Activated CD4-positive, alpha-beta T cell treated with anti-CD3 and anti-CD28 coated beads, Interleukin-10, Interleukin-2, amounts not matched to agents 100 ng/mL and 50 ng/mL, durations not matched to agents 16 hours and 8 hours (primary cell): ENCODE data around the gene FNDC5.
"Not testable (repeated sequence)": the region's sequence is repeated elsewhere in the genome, so short reads cannot be mapped to it uniquely, and the experiment has no call there.

Experiments used
- DNase-seq: peaks from one replicate; pipeline ENCODE4 v3.0.0-alpha.2; 2020

The FNDC5 gene

DNA sequence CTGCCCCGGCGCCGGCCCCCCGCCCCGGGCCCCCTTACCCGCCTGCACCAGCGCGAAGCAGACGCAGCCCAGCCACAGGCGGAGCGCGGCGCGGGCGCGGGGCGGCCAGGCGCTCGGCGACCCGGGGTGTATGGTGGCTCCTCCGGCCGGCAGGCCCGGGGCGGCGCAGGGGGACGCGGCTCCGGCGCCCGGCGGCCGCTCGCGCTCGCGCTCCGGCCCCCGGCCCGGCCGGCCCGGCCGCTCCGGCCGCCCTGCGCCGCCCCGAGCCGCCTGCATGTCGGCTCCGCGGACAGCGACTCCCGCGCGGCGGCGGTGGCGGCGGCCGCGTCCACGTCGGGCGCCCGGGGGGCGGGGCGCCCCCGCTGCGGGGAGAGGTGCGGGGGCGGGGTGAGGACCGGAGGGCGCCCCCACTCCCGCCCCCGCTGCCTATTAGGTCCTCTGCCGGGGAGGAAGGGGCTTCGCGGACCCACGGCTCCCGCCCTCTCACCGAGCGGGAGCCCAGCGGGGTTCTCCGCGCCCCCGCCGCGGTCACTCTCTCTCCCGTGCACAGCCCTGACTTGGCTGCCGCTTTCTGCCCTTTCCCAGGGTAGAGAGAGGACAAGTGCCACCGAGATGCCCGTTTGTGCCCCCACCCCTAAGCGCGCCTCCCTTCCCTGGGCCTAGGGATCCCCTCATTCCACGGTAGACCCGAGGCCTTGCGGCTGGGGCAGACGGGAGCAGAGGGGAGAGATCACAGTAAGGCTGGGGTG is at the start of gene FNDC5:
Gene FNDC5, minus strand, starts transcription at position 298 of the 749 bp plus-strand sequence.
- no peak for DNase-seq

DNA sequence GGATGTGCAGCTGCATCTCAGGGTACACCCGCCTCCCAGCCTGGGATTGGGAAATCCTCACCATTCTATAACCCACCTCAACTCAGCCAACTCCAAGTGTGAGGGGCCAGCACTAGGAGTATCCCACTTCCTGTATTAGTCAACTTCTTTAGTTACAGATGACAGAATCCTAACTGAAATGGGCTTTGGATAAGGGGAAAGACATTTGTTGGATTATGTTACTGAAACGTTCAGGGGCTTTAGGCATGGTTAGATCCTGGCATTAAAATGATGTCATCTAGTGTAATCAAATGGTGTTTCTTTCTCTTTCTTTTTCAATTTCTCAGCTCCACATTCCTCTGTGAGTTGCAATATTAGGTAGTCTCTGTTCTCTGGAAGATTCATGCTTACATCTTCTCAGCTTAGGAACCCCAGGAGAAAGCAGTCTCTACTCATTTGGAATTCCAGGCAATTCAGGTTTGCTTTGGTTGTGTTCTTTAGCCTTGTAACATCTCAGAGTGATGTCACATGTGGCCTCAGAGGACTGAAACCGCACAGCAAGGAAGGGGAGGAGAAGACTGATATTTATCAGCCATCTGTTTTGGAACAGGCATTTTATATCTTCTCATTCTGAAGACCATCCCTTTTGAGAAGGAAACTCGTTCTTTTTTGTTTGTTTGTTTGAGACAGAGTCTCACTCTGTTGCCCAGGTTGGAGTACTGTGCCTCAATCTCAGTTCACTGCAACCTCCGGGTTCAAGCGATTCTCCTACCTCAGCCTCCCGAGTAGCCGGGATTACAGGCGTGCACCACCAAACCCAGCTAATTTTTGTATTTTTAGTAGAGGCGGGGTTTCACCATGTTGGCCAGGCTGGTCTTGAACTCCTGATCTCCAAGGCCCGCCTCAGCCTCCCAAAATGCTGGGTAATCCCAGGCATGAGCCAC is 49.4 kb upstream of the FNDC5 start:
- DNase-seq, result no peak

DNA sequence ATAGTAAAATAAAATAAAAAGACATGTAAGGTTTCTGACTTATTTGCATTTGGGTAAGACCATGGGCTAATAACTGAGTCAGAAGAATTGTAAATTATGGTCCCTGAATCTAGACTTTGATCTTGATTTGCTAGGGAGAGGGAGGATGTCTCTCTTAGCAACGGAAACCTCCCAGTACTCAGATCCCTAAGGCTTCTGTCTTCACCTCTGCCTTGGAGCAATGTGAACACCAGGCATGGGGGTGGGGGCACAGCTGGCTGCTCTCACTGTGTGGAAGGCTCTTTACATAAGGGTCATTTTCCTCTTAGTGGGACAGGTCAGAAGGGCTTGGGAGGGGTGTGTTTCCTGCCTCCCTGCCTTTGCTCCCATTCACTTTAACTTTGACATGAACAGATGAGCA is 47.5 kb upstream of the FNDC5 start:
- no peak for DNase-seq

DNA sequence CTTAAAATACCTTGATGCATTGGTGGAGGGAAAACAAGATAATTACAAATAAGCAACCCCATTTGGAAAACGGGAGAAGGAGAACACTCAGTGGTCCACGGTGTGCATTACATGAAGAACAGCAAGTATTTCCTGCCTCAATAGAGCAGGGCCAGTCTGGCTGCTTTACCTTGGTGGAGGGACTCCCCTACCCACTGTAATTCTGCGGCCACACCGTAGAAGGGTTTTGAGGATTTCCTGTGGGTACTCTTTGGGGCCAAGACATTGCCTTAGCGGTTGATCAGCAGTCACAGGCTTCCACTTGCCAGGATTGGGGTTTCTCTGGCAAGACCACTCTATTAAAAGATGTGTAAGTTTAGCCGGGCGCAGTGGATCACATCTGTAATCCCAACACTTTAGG is 46.8 kb upstream of the FNDC5 start:
- DNase-seq, result peak; percentile 53

DNA sequence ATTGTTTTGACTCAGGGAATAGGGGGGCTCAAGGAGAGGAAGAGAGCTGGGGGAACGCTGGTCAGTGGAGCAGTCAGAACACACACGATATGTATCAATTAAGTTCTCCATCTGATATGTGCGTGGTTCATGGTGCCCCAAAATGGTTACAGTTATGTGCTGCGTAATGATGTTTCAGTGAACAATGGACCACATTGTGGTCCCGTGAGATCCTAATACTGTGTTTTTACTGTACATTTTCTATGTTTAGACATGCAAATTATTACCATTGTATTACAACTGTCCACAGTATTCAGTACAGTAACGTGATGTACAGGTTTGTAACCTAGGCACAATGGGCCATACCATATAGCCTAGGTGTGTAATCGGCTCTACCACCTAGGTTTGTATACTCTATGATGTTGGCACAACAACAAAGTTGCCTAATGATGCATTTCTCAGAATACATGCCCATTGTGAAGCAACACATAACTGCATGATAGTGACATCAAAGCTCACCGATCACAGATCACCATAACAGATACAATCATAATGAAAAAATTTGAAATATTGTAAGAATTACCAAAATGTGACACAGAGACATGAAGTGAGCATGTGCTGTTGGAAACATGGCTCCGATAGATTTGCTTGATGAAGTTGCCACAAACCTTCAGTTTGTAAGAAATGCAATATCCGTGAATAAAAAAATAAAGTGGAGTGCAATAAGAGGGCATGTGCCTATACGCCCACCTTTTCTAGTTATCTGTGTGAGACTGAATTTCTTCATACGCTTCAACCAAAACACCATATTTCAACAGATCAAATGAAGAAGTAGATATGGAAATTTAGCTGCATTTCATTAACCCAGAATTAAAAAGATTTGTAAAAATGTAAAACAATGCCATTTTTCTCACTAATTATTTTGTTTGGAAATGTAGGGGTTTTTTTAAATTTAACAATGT is 45.3 kb upstream of the FNDC5 start:
- no peak for DNase-seq

DNA sequence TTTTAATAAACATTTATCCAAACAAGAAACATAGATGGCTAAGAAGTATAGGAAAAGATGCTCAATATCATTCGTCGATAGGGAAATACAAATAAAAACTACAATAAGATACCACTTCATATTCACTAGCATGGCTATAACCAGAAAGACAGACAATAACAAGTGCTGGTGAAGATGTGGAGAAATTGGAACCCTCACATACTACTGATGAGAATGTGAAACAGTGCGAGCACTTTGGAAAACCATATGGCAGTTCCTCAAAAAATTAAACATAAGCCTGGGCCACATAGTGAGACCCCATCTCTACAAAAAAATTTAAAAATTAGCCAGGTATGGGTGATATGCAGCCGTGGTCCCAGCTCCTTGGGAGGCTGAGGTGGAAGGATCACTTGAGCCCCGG is 39.6 kb upstream of the FNDC5 start:
- no peak for DNase-seq

DNA sequence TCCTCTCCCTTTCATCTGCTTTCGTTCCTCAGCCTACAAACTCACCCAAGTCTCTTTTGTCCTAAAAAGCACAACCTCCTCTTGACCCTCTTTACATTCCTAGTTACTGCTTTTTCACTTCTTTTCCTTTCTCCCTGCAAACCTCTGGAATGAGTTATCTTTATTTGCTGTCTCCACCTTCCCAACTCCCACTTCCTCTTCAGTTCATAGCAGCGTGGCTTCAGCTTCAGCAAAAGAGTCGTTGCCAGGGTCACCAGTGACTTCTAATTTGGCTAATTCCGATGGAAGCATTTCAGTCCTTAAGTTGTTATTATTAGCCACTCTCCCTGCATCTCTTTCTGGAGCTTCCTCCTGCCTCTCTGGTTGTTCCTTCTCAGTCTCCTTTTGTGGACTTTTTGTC is 36.7 kb upstream of the FNDC5 start:
- no peak for DNase-seq

DNA sequence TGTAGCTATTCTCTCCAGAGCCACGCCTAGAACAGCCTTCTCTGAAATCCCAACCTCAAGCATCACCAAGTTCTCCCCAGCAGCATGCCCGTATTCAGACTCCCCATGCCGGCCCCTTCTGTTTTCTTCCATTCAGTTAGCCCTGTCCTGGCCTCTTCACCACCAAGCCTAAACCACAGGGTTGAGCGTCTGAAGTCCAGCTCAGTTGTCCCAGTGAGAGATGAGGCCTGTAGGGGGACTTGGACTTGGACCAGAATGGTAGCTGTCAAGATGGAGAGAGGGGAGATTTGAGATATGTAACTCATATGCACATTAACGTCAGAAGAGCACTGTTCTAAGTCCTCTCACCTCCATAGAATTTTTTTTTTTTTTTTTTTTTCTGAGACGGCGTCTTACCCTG is 35.9 kb upstream of the FNDC5 start:
- no peak for DNase-seq

DNA sequence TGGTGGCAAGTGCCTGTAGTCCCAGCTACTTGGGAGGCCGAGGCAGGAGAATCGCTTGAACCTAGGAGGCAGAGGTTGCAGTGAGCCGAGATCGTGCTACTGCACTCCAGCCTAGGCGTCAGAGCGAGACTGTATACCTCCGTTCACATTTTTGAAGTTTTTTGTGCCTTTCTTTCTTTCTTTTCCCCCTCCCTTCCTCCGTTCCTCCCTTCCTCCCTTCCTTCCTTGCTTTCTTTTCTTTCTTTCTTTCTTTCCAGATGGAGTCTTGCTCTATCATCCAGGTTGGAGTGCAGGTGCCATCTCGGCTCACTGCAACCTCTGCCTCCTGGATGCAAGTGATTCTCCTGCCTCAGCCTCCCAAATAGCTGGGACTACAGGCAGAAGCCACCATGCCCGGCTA is 34.9 kb upstream of the FNDC5 start:
- DNase-seq, result not testable (repeated sequence)

DNA sequence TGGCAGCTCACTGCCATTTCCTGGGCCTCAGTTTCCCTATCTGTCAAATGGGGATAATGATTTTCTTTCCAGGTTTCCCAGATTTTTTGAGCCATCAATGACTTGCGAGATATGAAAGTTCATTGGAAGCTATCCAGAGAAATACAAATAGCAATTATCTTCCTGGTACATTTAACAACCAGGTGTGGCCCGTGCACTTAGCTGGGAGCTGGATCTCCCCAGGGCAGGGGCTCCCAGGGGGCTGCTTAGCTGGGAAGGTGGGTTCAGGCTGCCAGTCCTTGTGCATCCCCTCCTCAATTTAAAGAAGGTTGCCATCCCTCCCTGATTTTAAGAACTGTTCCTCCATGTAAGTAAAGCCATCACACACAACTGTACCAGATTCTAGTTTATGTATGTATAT is 34.1 kb upstream of the FNDC5 start:
- DNase-seq, result no peak

DNA sequence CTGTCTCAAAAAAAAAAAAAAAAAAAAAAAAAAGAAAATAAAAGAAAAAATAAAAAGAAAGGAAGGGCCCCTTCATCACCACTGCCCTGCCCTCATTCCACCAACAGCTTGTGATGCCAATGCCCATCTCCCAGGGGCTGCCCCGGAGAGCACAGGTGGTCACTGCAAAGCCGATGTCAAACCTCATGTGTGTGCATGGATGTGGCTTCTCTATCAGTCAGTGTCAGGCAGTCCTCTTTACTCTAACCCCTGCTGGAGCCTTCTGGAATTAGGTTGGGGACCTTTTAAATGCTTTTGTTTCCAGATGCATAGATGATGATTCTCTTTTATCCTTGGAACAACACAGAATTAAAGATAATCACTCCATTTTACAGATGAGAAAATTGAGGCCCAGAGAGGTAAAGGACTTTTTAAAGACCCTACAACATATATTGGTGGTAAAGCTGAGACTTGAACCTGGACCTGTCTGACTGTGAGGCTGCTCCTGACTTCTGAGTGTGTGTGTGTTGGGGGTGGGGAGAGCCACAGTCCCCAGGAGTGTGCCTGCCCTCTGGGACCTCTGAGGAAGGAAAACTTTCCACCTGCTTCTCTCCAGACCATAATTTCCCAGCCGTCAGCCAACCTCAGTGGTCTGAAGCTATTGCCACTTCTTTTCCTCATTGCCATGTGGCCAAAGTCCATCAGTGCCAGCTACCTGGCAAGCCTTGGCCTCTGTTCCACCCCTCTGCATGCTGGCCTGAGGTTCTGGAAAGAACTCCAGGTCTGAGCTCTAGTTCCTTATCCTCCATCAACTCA is 33.5 kb upstream of the FNDC5 start:
- DNase-seq, result no peak

DNA sequence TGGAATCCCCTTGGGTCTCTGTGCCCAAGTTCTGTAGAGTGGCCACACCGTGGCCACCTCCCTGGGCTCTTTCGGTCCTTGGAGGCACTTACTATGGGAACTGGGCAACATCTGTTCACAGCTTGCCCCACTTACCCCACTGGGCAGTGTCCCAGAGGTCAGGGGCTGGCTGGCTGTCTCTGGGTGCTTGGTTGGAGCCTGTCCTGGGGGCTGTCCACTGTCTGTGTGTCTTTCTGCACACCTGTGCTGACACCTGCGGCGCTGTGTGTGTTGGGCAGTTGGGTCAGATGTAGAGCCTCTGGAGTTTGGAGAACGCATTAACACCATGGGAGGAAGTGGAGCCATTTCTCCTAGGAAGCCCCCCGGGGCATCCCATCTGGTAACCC is 31.8 kb upstream of the FNDC5 start:
- no peak for DNase-seq

DNA sequence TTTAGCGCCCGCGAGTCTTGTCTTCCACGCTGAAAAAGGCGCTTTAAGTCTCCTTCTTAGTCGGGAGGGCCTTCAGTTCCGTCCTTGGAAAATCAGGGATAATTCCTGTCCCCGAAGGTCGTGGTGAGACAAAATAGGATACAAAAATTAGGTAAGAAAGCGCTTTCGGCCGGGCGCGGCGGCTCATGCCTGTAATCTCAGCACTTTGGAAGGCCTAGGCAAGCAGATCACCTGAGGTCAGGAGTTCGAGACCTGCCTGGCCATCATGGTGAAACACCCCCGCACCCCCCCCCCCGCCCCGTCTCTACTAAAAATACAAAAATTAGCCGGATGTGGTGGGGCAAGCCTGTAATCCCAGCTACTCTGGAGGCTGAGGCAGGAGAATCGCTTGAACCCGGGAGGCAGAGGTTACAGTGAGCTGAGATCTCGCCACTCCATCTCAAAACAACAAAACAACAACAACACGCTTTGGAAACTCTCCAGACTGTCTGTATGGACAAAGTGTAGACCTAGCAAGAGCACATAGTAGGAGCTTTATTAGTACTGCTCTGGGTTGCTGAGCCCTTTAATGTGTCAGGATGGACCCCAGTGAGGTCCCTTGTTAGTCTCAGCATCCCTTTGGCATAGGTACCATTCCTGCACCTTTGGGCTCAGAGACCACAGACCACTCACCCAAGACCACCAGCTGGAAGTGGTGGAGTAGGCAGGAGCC is 31.3 kb upstream of the FNDC5 start:
- DNase-seq, result no peak

DNA sequence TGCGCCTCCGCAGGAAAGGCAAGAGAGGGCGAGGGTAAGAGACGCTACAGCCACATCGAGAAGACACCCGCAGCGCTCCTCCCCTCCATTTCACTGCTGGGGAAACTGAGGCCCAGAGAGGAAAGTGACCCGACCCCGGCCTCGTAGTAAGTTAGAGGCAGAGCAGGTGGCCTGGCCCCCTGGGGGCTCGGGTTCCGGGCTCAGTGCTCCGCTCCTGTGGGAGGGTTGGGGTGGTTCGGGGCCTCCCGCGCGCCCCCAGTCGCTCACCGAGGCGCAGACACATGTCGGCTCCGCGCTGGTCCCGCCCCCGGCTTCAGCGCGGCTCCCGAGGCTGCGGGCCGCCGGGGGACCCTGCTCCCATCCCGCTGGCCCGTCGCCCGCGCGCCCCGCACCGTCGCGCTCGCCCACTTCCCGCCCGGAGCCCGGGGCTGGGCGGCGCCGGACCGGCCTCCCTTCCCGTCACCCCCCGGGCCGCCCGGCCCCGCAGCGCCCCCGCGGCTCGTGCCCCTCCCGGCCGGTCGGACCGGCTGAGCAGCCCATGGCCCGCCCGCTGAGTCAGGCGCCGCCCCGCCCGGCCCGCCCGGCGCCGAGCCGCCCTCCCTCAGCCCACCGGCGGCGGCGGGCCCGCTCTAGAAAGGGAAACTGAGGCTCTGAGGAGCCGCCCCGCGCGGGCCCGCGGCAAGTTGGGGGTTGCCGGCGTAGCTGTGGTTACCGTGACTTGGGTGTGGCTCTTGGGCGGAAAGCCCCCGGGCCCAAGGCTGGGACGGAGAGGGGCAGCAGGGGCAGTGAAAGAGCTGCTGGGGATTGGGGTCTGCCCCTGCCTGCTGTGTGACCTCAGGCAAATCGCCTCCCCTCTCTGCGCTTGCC is 30.5 kb upstream of the FNDC5 start, which contains the start of gene TMEM54:
Gene TMEM54, minus strand, starts transcription at position 434 of the 867 bp plus-strand sequence. Its CDS starts 151 bp downstream, at position 283.
- DNase-seq, result no peak

DNA sequence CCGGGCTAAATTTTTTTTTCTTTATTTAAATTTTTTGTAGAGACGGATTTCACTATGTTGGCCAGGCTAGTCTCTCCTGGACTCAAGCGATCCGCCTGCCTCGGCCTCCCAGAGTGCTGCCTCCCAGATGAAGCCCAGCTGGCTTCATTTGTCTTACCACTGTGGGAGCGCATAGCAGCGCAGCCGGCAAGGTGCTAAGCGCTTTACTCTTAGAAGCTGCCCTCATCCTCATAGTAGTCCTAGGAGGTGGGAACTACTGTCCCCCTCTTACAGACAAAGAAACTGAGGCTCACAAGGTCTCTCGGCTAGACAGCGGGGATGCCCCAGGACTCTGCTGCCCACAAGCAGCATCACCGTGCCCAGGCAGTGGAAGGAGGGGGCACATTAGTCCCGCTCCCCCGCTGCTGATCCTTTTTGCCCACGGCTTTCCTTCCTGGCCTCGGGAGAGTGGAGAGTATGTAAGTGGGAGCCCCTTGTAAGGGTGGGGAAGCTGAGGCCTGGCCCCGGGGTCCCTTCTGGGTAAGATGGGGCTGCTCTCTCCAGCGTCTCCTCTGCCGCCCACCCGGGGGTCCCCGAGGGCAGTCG is 29.8 kb upstream of the FNDC5 start:
- no peak for DNase-seq

DNA sequence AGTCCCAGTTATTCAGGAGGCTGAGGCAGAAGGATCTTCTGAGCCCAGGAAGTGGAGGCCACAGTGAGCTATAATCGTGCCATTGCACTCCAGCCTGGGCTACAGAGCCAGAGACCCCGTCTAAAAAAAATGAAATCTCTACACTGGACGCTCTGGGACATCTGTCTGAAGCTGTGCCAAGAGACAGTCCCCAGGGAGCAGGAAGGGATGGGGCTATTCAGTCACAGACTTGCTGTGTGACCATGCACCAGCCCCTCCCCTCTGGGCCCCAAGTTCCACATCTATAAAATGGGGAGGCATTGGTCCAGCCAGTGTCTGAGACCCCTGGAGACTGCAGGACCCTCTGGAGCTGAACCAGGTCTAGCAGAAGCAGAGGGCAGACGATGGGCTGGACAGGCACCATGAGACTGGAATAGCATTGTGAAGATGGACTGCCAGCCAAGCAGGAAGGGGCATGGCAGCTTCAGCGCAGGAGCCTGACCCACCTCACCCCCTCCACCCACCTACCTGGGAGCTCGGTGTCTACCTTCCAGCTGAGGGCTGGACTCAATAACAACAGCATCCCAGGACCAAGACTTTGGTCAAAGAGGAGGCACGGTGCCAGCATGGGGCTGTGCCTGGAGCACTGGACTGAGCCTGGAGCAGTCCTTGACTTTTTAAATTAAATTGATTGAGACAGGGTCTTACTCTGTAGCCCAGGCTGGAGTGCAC is 29.0 kb upstream of the FNDC5 start:
- DNase-seq, result no peak

DNA sequence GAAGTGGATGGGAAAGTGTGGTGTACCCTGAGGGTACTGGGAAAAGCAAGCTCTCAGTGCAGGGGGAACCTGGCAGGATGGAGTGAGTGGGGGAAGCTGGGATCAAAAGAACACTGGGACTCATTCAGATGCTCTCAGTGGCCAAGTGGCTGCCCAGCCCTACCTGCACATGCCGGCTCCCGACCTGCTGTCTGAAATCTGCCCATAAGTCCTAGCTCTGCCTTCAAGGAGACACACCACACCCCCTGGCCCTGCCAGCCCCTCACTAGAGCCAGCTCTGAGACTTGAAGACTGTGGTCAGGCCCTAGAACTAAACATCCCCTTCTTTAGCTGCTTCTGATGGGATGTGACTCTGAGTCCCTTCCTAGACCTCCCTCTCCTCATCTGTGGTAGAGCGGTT is 28.2 kb upstream of the FNDC5 start:
- no peak for DNase-seq

DNA sequence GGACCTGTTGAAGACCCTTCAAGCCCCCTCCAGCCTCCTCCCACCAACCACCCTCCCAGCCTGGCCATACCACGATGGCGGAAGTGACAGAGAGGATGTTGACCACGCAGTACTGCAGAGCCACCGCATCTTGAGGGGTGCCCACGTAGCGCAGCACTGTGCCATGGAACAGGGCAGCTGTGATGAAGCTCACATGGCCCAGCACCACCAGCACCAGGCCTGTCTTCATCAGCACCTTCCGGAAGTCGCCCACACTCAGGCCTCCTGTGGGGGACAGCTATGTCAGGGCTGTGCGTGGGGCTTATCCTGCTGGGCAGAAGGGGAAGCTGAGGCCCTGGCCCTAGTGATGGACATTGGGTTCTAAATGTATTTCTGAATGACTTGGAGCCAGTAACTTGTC is 27.3 kb upstream of the FNDC5 start:
- no peak for DNase-seq
